HepG2 (cell line): ENCODE measurements around the gene PBLD. TPM values are rescaled to one million over a fixed set of nuclear protein-coding genes. Genes with fewer than 3 reads are reported as not detected.

Source experiments
- ARNT ChIP-seq: fragments of 450-650 bp; IDR thresholded peaks from 2 replicates; pipeline ENCODE4 v1.6.1; 2017
- ARNTL ChIP-seq: sonication (generic); formaldehyde crosslinking; IDR thresholded peaks from 2 replicates; pipeline ENCODE4 v1.4.0; 2020; ENCODE audit warnings: mild to moderate bottlenecking, missing genetic modification reagents
- ATM ChIP-seq: fragments of 450-650 bp; IDR thresholded peaks from 2 replicates; pipeline ENCODE4 v1.7.1; 2017; ENCODE audit warnings: mild to moderate bottlenecking, borderline replicate concordance
- CBX1 ChIP-seq: IDR thresholded peaks from one replicate; pipeline ENCODE4 v1.6.1; 2016; ENCODE audit warnings: antibody characterized with exemption, low read depth
- CBX2 ChIP-seq, 2 experiments: fragments of 200-600 bp in 1 of 2; sonication (generic); formaldehyde crosslinking in 1 of 2; IDR thresholded peaks; 2 replicates each; pipeline versions ENCODE4 v1.7.0 to v1.8.1; 2018 to 2022; ENCODE audit warnings: low read depth in 2 of 2, low read length in 1 of 2, mild to moderate bottlenecking in 1 of 2, missing genetic modification reagents in 1 of 2
- DPF2 ChIP-seq: sonication (generic); formaldehyde crosslinking; IDR thresholded peaks from 2 replicates; pipeline ENCODE4 v1.4.0; 2020; ENCODE audit warnings: mild to moderate bottlenecking, low read depth, missing genetic modification reagents, borderline replicate concordance
- FOSL1 ChIP-seq: sonication (generic); formaldehyde crosslinking; IDR thresholded peaks from 2 replicates; pipeline ENCODE4 v1.9.0; 2021; ENCODE audit warnings: missing genetic modification reagents, borderline replicate concordance
- GATAD1 ChIP-seq: IDR thresholded peaks from 2 replicates; pipeline ENCODE4 v1.6.1; 2016; ENCODE audit warnings: missing genetic modification reagents, missing compliant biosample characterization
- HDAC1 ChIP-seq: sonication (generic); formaldehyde crosslinking; IDR thresholded peaks from 2 replicates; pipeline ENCODE4 v1.5.1; 2020; ENCODE audit warnings: mild to moderate bottlenecking, missing genetic modification reagents
- IRX3 ChIP-seq: sonication (generic); formaldehyde crosslinking; IDR thresholded peaks from 2 replicates; pipeline ENCODE4 v1.8.1; 2023; ENCODE audit warnings: mild to moderate bottlenecking, low read depth, missing genetic modification reagents, borderline replicate concordance
- JDP2 ChIP-seq: sonication (generic); formaldehyde crosslinking; IDR thresholded peaks from 2 replicates; pipeline ENCODE4 v1.8.1; 2022; ENCODE audit warnings: missing genetic modification reagents, borderline replicate concordance
- MAFK ChIP-seq, 2 experiments: IDR thresholded peaks in 1 of 2; conservative IDR thresholded peaks in 1 of 2; 2 replicates each; pipeline ENCODE4 v1.6.1; 2011; ENCODE audit warnings: improper control_type of control experiment in 2 of 2, low read length in 2 of 2
- NFE2L1 ChIP-seq: sonication (generic); formaldehyde crosslinking; IDR thresholded peaks from 2 replicates; pipeline ENCODE4 v1.4.0; 2020; ENCODE audit warnings: missing genetic modification reagents, mild to moderate bottlenecking, borderline replicate concordance
- NRL ChIP-seq: sonication (generic); formaldehyde crosslinking; IDR thresholded peaks from 2 replicates; pipeline ENCODE4 v1.5.0; 2020; ENCODE audit warnings: missing genetic modification reagents, mild to moderate bottlenecking, moderate library complexity, borderline replicate concordance
- STAT5B ChIP-seq: sonication (generic); formaldehyde crosslinking; IDR thresholded peaks from 2 replicates; pipeline ENCODE4 v1.4.0; 2020; ENCODE audit warnings: missing genetic modification reagents
- ZNF235 ChIP-seq: sonication (generic); formaldehyde crosslinking; IDR thresholded peaks from 2 replicates; pipeline ENCODE4 v1.8.1; 2023; ENCODE audit warnings: mild to moderate bottlenecking, missing genetic modification reagents, borderline replicate concordance
- ZNF343 ChIP-seq: sonication (generic); formaldehyde crosslinking; IDR thresholded peaks from 2 replicates; pipeline ENCODE4 v1.4.0; 2020; ENCODE audit warnings: mild to moderate bottlenecking, missing genetic modification reagents
- ZNF619 ChIP-seq: sonication (generic); formaldehyde crosslinking; IDR thresholded peaks from 2 replicates; pipeline ENCODE4 v1.4.0; 2020; ENCODE audit warnings: mild to moderate bottlenecking, missing genetic modification reagents
- ZNF670 ChIP-seq: sonication (generic); formaldehyde crosslinking; IDR thresholded peaks from 2 replicates; pipeline ENCODE4 v1.8.0; 2022; ENCODE audit warnings: mild to moderate bottlenecking, missing genetic modification reagents, borderline replicate concordance
- ZNF674 ChIP-seq: sonication (generic); formaldehyde crosslinking; IDR thresholded peaks from 2 replicates; pipeline ENCODE4 v1.5.0; 2020; ENCODE audit warnings: low read depth, mild to moderate bottlenecking, missing genetic modification reagents
- ZNF7 ChIP-seq: IDR thresholded peaks from 2 replicates; pipeline ENCODE4 v1.6.1; 2016; ENCODE audit warnings: missing biosample characterization, missing genetic modification reagents
- ZNF75D ChIP-seq: sonication (generic); formaldehyde crosslinking; IDR thresholded peaks from 2 replicates; pipeline ENCODE4 v1.8.1; 2023; ENCODE audit warnings: missing genetic modification reagents, mild to moderate bottlenecking, borderline replicate concordance
- ZNF891 ChIP-seq: sonication (generic); formaldehyde crosslinking; IDR thresholded peaks from 2 replicates; pipeline ENCODE4 v1.5.0; 2020; ENCODE audit warnings: mild to moderate bottlenecking, missing genetic modification reagents
- polyA plus RNA-seq, 8 experiments: library from polyadenylated mRNA; depleted of rRNA in 3 of 8; stranded (reverse) in 7 of 8; unstranded in 1 of 8; fragments of >200 nt; fragmentation: Illumina TruSeq in 4 of 8; extraction: Trizol in 4 of 8; gene quantifications; 2 replicates each; pipeline versions ENCODE4 v1.2.1 to v1.2.3, GENCODE V29; 2011 to 2016; ENCODE audit warnings: low read depth in 4 of 8, missing spikeins in 1 of 8, mixed read lengths in 1 of 8; ENCODE audit not compliant: insufficient read depth in 1 of 8
- total RNA-seq, 5 experiments: library from RNA; depleted of rRNA; stranded (reverse); fragments of >200 nt; fragmentation: Illumina TruSeq; extraction: Trizol; gene quantifications; 2 replicates each; pipeline ENCODE4 v1.2.3, GENCODE V29; 2016; ENCODE audit warnings: low read depth in 1 of 5
- TF ChIP-seq, protein P1 (sequence below): IDR thresholded peaks from 2 replicates; pipeline ENCODE4 v1.6.1; 2018; ENCODE audit warnings: missing genetic modification reagents
- TF ChIP-seq, protein P2 (sequence below): IDR thresholded peaks from 2 replicates; pipeline ENCODE4 v1.6.1; 2016; ENCODE audit warnings: missing biosample characterization, missing genetic modification reagents, low read depth
- TF ChIP-seq, protein P3 (sequence below): sonication (generic); formaldehyde crosslinking; IDR thresholded peaks from 2 replicates; pipeline ENCODE4 v1.8.1; 2023; ENCODE audit warnings: mild to moderate bottlenecking, missing genetic modification reagents

Gene PBLD
- total and polyA plus RNA-seq, 2 of the 13 experiments (the other 11 are each of a cell fraction or from before 2014, with no cell fraction given) = 0.42 to 3.1 TPM

DNA sequence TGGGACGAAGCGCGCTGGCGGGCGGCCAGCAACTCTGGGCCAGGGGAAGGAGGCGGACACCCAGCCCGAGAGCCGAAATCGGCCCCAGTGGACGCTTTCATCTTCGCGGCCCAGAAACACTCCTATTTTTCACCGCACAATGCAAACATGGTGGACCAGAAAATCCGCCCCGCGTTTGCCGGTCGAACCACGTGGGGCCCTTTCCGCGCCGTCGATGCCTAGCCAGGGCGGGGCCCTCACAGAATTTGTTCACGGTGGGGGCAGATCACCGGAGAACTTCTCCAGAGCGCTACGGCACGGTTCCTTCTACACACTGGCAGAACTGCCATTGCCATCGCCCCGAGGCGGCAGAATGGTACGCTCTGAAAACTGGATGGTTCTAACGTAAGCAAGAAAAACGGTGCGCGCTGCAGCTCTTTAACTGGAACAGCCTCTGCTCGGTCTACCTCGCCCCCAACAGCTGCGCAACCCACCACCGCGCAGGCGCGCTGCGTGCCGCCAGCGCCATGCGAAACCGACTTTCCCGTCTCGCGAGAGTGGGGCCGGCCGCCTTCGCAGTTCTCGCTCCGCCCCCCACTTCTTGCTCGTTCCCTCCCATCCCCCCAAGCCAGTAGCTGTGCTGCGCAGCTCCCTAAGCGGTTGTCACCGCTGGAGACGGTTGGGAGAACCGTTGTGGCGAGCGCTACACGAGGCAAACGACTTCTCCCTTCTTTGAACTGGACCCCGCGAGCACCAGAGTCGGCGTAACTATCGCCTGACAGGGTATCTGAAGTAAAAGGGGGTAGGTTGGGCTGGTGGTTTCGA is 1.1 kb downstream of the PBLD start, which contains the start of gene HNRNPH3 (continued):
- no peak for TF ChIP-seq ZNF343 (CRISPR knock-in tag)
- no peak for TF ChIP-seq DPF2 (CRISPR knock-in tag)
- TF ChIP-seq ZNF235 = no peak
- peak; percentile 84; the same call in 1 of the 2 replicates for TF ChIP-seq ZNF674 (CRISPR knock-in tag)
- TF ChIP-seq ATM = no peak
- TF ChIP-seq IRX3 (CRISPR knock-in tag) = peak; percentile 84
- TF ChIP-seq ZNF891 (CRISPR knock-in tag) = no peak; the same call in 1 of the 2 replicates
- no peak for TF ChIP-seq ZNF75D (CRISPR knock-in tag)
- peak; percentile 27; the same call in 1 of the 2 replicates for TF ChIP-seq NFE2L1 (CRISPR knock-in tag)
- TF ChIP-seq CBX1 = peak; percentile 96
- peak; percentile 53 for TF ChIP-seq ARNTL (CRISPR knock-in tag)
- no peak for TF ChIP-seq NRL (CRISPR knock-in tag)
- peak; percentile 83 for TF ChIP-seq HDAC1
- TF ChIP-seq ZNF619 (CRISPR knock-in tag) = peak; percentile 33; the same call in 1 of the 2 replicates
- TF ChIP-seq STAT5B = 0 out of 2 replicates have a peak, but pooled peaks have one; percentile 30
- TF ChIP-seq, protein P1, sequence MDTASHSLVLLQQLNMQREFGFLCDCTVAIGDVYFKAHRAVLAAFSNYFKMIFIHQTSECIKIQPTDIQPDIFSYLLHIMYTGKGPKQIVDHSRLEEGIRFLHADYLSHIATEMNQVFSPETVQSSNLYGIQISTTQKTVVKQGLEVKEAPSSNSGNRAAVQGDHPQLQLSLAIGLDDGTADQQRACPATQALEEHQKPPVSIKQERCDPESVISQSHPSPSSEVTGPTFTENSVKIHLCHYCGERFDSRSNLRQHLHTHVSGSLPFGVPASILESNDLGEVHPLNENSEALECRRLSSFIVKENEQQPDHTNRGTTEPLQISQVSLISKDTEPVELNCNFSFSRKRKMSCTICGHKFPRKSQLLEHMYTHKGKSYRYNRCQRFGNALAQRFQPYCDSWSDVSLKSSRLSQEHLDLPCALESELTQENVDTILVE (CRISPR knock-in tag) = no peak
- peak; percentile 86 for TF ChIP-seq GATAD1
- TF ChIP-seq, protein P2, sequence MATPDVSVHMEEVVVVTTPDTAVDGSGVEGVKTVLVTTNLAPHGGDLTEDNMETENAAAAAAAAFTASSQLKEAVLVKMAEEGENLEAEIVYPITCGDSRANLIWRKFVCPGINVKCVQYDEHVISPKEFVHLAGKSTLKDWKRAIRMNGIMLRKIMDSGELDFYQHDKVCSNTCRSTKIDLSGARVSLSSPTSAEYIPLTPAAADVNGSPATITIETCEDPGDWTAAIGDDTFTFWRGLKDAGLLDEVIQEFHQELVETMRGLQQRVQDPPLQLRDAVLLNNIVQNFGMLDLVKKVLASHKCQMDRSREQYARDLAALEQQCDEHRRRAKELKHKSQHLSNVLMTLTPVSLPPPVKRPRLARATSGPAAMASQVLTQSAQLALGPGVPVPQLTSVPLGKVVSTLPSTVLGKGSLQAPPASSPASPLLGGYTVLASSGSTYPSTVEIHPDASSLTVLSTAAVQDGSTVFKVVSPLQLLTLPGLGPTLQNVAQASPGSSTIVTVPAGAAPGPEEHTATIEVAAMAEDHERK (CRISPR knock-in tag) = 0 out of 2 replicates have a peak, but pooled peaks have one; percentile 71
- no peak for TF ChIP-seq ARNT
- peak; percentile 94; the same call in 1 of the 2 replicates for TF ChIP-seq ZNF670 (CRISPR knock-in tag)
- TF ChIP-seq, protein P3, sequence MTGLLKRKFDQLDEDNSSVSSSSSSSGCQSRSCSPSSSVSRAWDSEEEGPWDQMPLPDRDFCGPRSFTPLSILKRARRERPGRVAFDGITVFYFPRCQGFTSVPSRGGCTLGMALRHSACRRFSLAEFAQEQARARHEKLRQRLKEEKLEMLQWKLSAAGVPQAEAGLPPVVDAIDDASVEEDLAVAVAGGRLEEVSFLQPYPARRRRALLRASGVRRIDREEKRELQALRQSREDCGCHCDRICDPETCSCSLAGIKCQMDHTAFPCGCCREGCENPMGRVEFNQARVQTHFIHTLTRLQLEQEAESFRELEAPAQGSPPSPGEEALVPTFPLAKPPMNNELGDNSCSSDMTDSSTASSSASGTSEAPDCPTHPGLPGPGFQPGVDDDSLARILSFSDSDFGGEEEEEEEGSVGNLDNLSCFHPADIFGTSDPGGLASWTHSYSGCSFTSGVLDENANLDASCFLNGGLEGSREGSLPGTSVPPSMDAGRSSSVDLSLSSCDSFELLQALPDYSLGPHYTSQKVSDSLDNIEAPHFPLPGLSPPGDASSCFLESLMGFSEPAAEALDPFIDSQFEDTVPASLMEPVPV (CRISPR knock-in tag) = peak; percentile 86
- no peak for TF ChIP-seq ZNF7
- TF ChIP-seq MAFK (conservative IDR thresholded peaks at IDR 0.05 in 1 of 2, IDR thresholded peaks at IDR 0.05 in 1 of 2; ENCODE audit: low read length in 2 of 2) = no peak; a peak in 1 of 4 replicates
- no peak for TF ChIP-seq CBX2 (IDR thresholded peaks at IDR 0.05; ENCODE audit: low read depth, low read length)
- peak; percentile 84; the same call in 1 of the 2 replicates for TF ChIP-seq CBX2 (CRISPR knock-in tag; IDR thresholded peaks at IDR 0.05; ENCODE audit: low read depth)
- no peak for TF ChIP-seq FOSL1 (CRISPR knock-in tag)
- 0 out of 2 replicates have a peak, but pooled peaks have one; percentile 37 for TF ChIP-seq JDP2 (CRISPR knock-in tag)
